Mucosa of rectum (tissue), 2 donors: Measurements from ENCODE around the gene ID1.
A peak's percentile ranks its signal among the peaks of the same experiment; 100 is the strongest.
"Not testable (repeated sequence)": the region's sequence is repeated elsewhere in the genome, so short reads cannot be mapped to it uniquely, and the experiment has no call there.

Source experiments
- H3K27ac ChIP-seq, 2 donors: one replicate each; pipeline ENCODE4 v1.7.0; 2013; ENCODE audit warnings: inconsistent platforms in 2 of 2, low read depth in 2 of 2, low read length in 2 of 2
- H3K27me3 ChIP-seq, 2 donors: one replicate each; pipeline ENCODE4 v1.7.0; 2013; ENCODE audit warnings: low read length in 2 of 2; ENCODE audit not compliant: control insufficient read depth in 2 of 2, insufficient read depth in 2 of 2
- H3K36me3 ChIP-seq, 2 donors: one replicate each; pipeline ENCODE4 v1.7.0; 2013; ENCODE audit warnings: low read length in 2 of 2; ENCODE audit not compliant: control insufficient read depth in 2 of 2, insufficient read depth in 2 of 2
- H3K4me1 ChIP-seq, 2 donors: one replicate each; pipeline ENCODE4 v1.7.0; 2013; ENCODE audit warnings: low read length in 2 of 2, mild to moderate bottlenecking in 1 of 2; ENCODE audit not compliant: control insufficient read depth in 2 of 2, insufficient read depth in 2 of 2
- H3K4me3 ChIP-seq, 2 donors: one replicate each; pipeline ENCODE4 v1.7.0; 2013; ENCODE audit warnings: low read length in 2 of 2
- H3K9ac ChIP-seq, 2 donors: one replicate each; pipeline ENCODE4 v1.7.0; 2013; ENCODE audit warnings: low read length in 2 of 2, low read depth in 1 of 2, mild to moderate bottlenecking in 1 of 2
- H3K9me3 ChIP-seq, 2 donors: one replicate each; pipeline ENCODE4 v1.7.0; 2013; ENCODE audit warnings: low read length in 2 of 2; ENCODE audit not compliant: control insufficient read depth in 2 of 2
- donor health status: healthy.
- donor health status: Normal muscosa, but diverticular disease.

Gene ID1

DNA sequence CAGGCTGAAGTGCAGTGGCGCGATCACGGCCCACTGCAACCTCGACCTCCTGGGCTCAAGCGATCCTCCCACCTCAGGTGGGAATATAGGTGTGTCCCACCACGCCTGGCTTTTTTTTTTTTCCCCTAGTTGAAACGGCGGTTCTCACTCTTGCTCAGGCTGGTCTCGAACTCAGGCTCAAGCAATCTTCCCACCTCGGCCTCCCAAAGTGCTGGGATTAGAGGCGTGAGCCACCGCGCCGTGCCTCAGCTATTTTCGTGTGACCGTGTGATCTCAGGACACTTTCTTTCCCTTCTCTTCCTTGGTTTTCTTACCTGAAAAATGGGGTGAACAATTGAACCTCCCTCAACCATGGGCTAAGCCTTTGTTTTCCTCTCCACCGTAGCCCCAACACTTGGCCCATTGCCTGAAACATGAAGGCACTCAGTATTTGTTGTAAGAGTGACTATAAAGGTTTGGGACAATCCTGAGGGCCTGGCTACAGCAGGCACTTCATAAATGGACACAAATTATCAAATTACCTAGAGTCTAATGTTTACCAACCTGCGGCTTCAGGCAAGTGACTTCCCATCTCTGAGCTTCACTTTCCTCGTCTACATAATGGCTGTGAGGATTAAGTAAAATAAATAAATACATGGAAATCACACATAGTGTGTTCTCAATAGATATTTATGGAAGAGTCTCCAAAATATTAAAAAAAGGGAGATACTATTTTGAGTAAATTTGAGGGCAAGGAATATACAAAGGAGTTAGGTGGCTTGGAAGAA, 31.4 kb upstream of the ID1 start:
- Histone ChIP-seq H3K9ac (peak overlapping the region; percentile 58 to 94), H3K4me3 (peak overlapping the region; percentile 71 to 76), H3K4me1 (peaks cover 26 to 33% of the 10 kb centered on the region in 2 donors)

DNA sequence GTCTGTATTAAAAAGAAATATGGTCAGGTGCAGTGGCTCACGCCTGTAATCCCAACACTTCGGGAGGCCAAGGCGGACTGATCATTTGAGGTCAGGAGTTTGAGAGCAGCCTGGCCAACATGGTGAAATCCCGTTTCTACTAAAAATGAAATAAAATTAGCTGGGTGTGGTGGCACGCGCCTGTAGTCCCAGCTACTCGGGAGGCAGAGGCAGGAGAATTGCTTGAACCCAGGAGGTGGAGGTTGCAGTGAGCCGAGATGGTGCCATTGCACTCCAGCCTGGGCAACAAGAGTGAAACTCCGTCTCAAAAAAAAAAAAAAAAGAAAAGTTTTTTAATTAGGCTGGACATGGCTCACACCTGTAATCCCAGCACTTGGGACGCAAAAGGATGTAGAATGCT, 30.1 kb upstream of the ID1 start:
- H3K27me3 ChIP-seq, H3K9me3 ChIP-seq, H3K36me3 ChIP-seq, H3K4me3 ChIP-seq, H3K9ac ChIP-seq: not testable (repeated sequence)
- peaks cover 19 to 29% of the 10 kb centered on the region in 2 donors for H3K4me1 ChIP-seq
- H3K27ac ChIP-seq: peak overlapping the region in 1 of 2 donors; percentile 42

More for the DNA sequence above, 31.4 kb upstream of the ID1 start:
- Histone ChIP-seq H3K27ac (peak overlapping the region; percentile 91 to 96), H3K27me3 (no peaks in the 10 kb centered on the region), H3K36me3 (peaks cover 0 to 3% of the 10 kb centered on the region in 2 donors), H3K9me3 (no peaks in the 10 kb centered on the region)

GRCh38 chr20:31576751-31577150, 28.3 kb upstream of the ID1 start:
- H3K9ac ChIP-seq: no peak overlapping the region
- no peaks in the 10 kb centered on the region for H3K27me3 ChIP-seq
- H3K27ac ChIP-seq: no peak overlapping the region
- no peaks in the 10 kb centered on the region for H3K36me3 ChIP-seq
- H3K4me3 ChIP-seq: no peak overlapping the region
- no peaks in the 10 kb centered on the region for H3K9me3 ChIP-seq
- H3K4me1 ChIP-seq: peaks cover 16 to 18% of the 10 kb centered on the region in 2 donors

DNA sequence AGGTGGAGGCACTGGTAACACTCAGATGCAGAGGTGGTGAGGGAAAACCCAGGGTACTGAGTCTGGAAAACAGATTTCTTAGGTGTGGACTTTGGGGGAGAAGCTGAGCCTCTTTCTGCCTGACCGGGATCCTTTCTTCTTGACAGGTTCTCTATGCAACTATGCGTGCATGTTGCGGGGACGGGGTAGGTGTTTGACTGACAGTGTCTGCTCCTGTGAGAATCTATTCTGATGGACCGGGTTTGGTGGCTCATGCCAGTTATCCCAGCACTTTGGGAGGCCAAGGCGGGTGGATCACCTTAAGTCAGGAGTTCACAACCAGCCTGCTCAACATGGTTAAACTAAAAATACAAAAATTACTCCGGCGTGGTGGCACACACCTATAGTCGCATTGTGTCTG, 27.9 kb upstream of the ID1 start:
- Histone ChIP-seq H3K27ac (no peak overlapping the region), H3K4me1 (peaks cover 13 to 14% of the 10 kb centered on the region in 2 donors), H3K36me3 (no peaks in the 10 kb centered on the region), H3K9ac (no peak overlapping the region), H3K9me3 (no peaks in the 10 kb centered on the region), H3K4me3 (no peak overlapping the region), H3K27me3 (no peaks in the 10 kb centered on the region)

GRCh38 chr20:31578448-31579138, 26.5 kb upstream of the ID1 start:
- Histone ChIP-seq H3K4me1 (peaks cover 5% of the 10 kb centered on the region in 2 donors), H3K9me3 (no peaks in the 10 kb centered on the region), H3K27me3 (no peaks in the 10 kb centered on the region), H3K9ac (no peak overlapping the region), H3K27ac (no peak overlapping the region), H3K36me3 (no peaks in the 10 kb centered on the region), H3K4me3 (no peak overlapping the region)

- no peaks in the 10 kb centered on the region for H3K36me3 ChIP-seq
- H3K27ac ChIP-seq: no peak overlapping the region
- peaks cover 0 to under 1% of the 10 kb centered on the region in 2 donors for H3K4me1 ChIP-seq
- H3K27me3 ChIP-seq: no peaks in the 10 kb centered on the region
- no peaks in the 10 kb centered on the region for H3K9me3 ChIP-seq
- no peak overlapping the region for H3K4me3 ChIP-seq
- no peak overlapping the region for H3K9ac ChIP-seq
Observed at GRCh38 chr20:31579245-31579644, 25.8 kb upstream of the ID1 start.

DNA sequence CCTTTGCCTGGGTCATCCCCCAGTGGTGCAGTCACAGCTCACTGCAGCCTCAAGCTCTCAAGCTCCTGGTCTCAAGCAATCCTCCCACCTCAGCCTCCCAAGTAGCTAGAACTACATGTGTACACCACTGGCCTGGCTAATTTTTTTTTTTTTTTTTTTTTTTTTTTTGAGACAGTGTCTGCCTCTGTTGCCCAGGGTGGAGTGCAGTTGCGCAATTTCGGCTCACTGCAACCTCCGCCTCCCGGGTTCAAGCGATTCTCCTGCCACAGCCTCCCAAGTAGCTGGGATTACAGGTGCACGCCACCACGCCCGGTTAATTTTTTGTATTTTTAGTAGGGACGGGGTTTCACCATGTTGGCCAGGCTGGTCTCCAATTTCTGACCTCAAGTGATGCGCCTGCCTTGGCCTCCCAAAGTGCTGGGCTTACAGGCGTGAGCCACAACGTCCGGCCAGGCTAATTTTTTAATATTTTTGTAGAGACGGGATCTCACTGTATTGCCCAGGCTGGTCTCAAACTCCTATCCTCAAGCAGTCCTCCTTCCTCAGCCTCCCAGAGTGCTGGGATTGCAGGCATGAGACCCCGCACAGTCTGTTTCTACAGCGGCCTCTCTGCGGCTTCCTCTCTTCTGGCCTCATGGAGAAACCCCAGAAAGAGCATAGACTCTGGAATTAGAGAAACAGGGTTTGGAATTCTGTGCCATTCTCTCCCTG, 25.0 kb upstream of the ID1 start:
- not testable (repeated sequence) for H3K4me3 ChIP-seq, H3K27ac ChIP-seq, H3K9me3 ChIP-seq, H3K9ac ChIP-seq, H3K27me3 ChIP-seq, H3K4me1 ChIP-seq, H3K36me3 ChIP-seq

DNA sequence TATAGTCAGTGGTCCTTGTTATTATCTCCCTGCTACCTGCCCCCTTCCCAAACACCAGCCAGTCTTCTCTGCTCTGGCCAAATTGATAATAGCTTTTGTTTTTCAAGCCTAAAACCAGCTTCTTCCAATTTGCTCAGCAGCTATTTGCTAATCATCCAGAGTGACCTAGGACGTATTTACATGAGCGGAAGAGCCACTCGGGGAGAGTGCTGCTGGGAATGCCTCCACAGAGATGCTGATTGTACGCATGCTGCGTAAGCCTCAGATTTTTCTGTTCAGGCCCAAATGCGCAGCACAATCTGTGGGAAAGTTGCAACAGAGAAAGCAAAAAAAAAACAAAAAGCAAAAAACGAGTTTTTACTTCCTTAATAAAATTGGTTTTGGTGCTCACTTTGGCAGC, 24.4 kb upstream of the ID1 start:
- H3K4me3 ChIP-seq: no peak overlapping the region
- H3K27ac ChIP-seq: no peak overlapping the region
- no peaks in the 10 kb centered on the region for H3K36me3 ChIP-seq
- H3K9me3 ChIP-seq: no peaks in the 10 kb centered on the region
- no peak overlapping the region for H3K9ac ChIP-seq
- no peaks in the 10 kb centered on the region for H3K27me3 ChIP-seq
- no peaks in the 10 kb centered on the region for H3K4me1 ChIP-seq

GRCh38 chr20:31581391-31581790, 23.7 kb upstream of the ID1 start:
- H3K4me1 ChIP-seq: peaks cover 0 to under 1% of the 10 kb centered on the region in 2 donors
- H3K9ac ChIP-seq: no peak overlapping the region
- H3K27ac ChIP-seq: no peak overlapping the region
- no peaks in the 10 kb centered on the region for H3K36me3 ChIP-seq
- H3K9me3 ChIP-seq: no peaks in the 10 kb centered on the region
- no peaks in the 10 kb centered on the region for H3K27me3 ChIP-seq
- no peak overlapping the region for H3K4me3 ChIP-seq
